GM12891 (cell line): ENCODE results near the gene ANKRD63.

ENCODE experiments used
- POLR2A ChIP-seq: IDR thresholded peaks from 2 replicates; pipeline ENCODE4 v1.6.1; 2011; ENCODE audit warnings: low read depth, low read length, control low read depth
- POLR2AphosphoS5 ChIP-seq: IDR thresholded peaks from 2 replicates; pipeline ENCODE4 v1.6.1; 2011; ENCODE audit warnings: low read depth, low read length, control low read depth

GRCh38 chr15:40286794-40287193, 3.9 kb upstream of the ANKRD63 start:
- TF ChIP-seq POLR2AphosphoS5: no peak
- no peak for TF ChIP-seq POLR2A
